ENCODE data around the gene JMJD6.

Gene JMJD6

GRCh38 chr17:76697702-76698465, 28.5 kb downstream of the JMJD6 start:
- DNase-seq = no peak

GRCh38 chr17:76696763-76697701, 29.4 kb downstream of the JMJD6 start:
- DNase-seq = no peak

GRCh38 chr17:76695059-76695831, 31.2 kb downstream of the JMJD6 start:
- no peak for DNase-seq

GRCh38 chr17:76691379-76692191, 34.8 kb downstream of the JMJD6 start:
- DNase-seq = no peak

- DNase-seq = no peak
Measured at GRCh38 chr17:76690596-76691280, 35.7 kb downstream of the JMJD6 start.

GRCh38 chr17:76689859-76690258, 36.5 kb downstream of the JMJD6 start:
- DNase-seq = no peak

GRCh38 chr17:76688165-76688622, 38.2 kb downstream of the JMJD6 start:
- DNase-seq = no peak

- no peak for DNase-seq
Measured at GRCh38 chr17:76687298-76688164, 38.9 kb downstream of the JMJD6 start.

GRCh38 chr17:76686538-76687297, 39.7 kb downstream of the JMJD6 start:
- no peak for DNase-seq

- no peak for DNase-seq
Measured at GRCh38 chr17:76685846-76686245, 40.6 kb downstream of the JMJD6 start.

GRCh38 chr17:76685366-76685765, 41.0 kb downstream of the JMJD6 start:
- DNase-seq = no peak

GRCh38 chr17:76684756-76685155, 41.6 kb downstream of the JMJD6 start:
- DNase-seq = no peak

GRCh38 chr17:76683921-76684745, 42.3 kb downstream of the JMJD6 start:
- DNase-seq = no peak

- DNase-seq = no peak
Measured at GRCh38 chr17:76683011-76683755, 43.2 kb downstream of the JMJD6 start.

GRCh38 chr17:76682296-76682695, 44.1 kb downstream of the JMJD6 start:
- no peak for DNase-seq

GRCh38 chr17:76681222-76682137, 44.9 kb downstream of the JMJD6 start:
- DNase-seq = peak; percentile 73 to 80

GRCh38 chr17:76679239-76679638, 47.2 kb downstream of the JMJD6 start:
- no peak for DNase-seq
